SK-N-SH (cell line): ENCODE results near the gene SEMA3G.

ENCODE experiments used
- EZH2phosphoT487 ChIP-seq: fragments of 200-600 bp; sonication (generic); IDR thresholded peaks from 2 replicates; pipeline ENCODE4 v1.6.1; 2017; ENCODE audit warnings: low read depth, mixed run types, mild to moderate bottlenecking, antibody characterized with exemption, moderate library complexity, borderline replicate concordance
- NFIC ChIP-seq: IDR thresholded peaks from 2 replicates; pipeline ENCODE4 v1.4.0; 2012; ENCODE audit warnings: borderline replicate concordance
- POLR2AphosphoS5 ChIP-seq: IDR thresholded peaks from 2 replicates; pipeline ENCODE4 v1.6.1; 2012; ENCODE audit warnings: low read depth, low read length
- SIN3A ChIP-seq: IDR thresholded peaks from 2 replicates; pipeline ENCODE4 v1.6.1; 2012; ENCODE audit warnings: low read depth, mild to moderate bottlenecking, low read length, moderate library complexity, borderline replicate concordance
- TF ChIP-seq, protein P1 (sequence below): fragments of 200-600 bp; sonication (generic); IDR thresholded peaks from 2 replicates; pipeline ENCODE4 v1.6.1; 2017; ENCODE audit warnings: antibody characterized with exemption, mild to moderate bottlenecking, moderate library complexity
- TF ChIP-seq, protein P2 (sequence below): IDR thresholded peaks from 2 replicates; pipeline ENCODE4 v1.4.0; 2012; ENCODE audit warnings: low read depth

DNA sequence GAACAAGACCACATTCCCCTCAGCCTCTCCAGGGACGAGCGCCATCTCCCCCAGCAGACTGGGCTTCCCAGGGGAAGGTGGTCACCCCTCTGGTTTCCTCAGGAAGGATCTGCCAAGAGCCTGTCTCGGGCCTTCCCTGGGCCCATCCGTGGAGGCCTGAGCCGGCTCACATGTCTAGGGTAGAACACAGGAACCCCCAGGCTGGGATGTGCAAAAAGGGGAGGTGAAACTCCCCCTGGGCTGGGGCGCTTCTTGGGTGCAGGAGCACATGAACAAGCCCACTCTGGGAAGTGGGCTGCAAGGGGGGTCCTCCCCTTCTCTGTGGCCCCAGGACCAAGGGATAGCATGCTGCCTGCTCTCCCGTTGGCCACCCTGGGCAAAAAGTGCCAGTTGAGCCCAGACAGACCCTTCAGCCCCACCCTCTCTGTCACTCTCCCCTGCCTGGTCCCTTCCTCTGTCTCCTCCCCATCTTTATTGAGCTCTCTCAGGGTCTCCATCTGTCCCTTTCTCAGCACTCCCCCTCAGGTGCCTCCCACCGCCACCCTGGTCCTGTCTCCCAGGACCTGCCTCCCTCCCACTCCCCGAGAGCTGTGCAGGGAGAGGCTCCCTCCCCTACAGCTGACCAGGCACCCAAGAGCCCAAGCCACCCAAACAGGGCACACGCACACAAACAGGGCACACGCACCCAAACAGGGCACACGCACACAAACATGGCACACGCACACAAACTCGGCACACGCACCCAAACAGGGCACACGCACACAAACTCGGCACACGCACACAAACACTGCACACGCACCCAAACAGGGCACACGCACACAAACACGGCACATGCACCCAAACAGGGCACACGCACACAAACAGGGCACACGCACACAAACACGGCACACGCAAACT lies 864 bp downstream of the SEMA3G start:
- TF ChIP-seq EZH2phosphoT487 (no peak), NFIC (no peak), SIN3A (no peak), POLR2AphosphoS5 (no peak)
- TF ChIP-seq, protein P1, sequence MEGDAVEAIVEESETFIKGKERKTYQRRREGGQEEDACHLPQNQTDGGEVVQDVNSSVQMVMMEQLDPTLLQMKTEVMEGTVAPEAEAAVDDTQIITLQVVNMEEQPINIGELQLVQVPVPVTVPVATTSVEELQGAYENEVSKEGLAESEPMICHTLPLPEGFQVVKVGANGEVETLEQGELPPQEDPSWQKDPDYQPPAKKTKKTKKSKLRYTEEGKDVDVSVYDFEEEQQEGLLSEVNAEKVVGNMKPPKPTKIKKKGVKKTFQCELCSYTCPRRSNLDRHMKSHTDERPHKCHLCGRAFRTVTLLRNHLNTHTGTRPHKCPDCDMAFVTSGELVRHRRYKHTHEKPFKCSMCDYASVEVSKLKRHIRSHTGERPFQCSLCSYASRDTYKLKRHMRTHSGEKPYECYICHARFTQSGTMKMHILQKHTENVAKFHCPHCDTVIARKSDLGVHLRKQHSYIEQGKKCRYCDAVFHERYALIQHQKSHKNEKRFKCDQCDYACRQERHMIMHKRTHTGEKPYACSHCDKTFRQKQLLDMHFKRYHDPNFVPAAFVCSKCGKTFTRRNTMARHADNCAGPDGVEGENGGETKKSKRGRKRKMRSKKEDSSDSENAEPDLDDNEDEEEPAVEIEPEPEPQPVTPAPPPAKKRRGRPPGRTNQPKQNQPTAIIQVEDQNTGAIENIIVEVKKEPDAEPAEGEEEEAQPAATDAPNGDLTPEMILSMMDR, result no peak
- TF ChIP-seq, protein P2, sequence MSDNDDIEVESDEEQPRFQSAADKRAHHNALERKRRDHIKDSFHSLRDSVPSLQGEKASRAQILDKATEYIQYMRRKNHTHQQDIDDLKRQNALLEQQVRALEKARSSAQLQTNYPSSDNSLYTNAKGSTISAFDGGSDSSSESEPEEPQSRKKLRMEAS, result no peak
